ENCODE measurements around the gene SLFN5.
"Not testable (repeated sequence)": the region's sequence is repeated elsewhere in the genome, so short reads cannot be mapped to it uniquely, and the experiment has no call there.

SLFN5 gene

GRCh38 chr17:35294756-35295155, 51.9 kb downstream of the SLFN5 start:
- no peak for DNase-seq

DNA sequence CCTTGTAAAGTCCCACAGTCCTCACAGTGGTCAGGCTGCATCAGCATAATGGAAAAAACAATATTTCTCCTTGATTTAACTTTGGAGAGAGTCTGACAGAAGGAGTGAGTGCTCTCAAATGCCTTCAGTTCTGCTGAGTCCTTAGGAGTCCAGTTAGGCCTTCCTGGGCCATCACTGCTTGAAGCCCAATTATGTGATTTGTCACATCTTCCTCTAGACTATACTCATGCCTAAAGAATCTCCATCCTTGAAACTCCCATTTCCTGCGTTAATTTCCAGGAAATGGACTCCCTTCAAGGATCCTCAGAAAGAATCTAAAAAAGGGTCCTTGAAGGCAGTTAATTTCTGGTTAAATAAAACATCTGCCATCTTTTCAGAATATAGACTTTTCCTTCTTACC, 52.8 kb downstream of the SLFN5 start:
- no peak for DNase-seq

GRCh38 chr17:35297666-35298065, 54.8 kb downstream of the SLFN5 start:
- DNase-seq = no peak

DNA sequence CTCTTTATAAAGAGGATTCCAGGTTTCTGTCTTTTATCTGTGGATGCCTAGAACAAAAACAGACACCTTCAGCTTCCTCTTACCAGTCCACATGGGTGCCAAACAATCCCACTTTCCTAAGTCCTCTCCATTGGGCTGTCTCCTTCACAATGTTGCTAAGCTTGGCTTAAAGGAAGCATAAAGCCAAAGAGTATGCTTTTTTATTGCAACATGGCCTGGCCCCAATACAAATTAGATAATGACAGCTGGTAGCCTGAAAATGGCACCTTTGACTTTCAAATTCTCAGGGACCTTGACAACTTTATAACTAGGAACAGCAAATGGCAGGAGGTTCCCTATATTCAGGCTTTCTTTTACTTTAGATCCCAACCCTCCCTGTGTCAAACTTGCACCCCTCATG, 55.8 kb downstream of the SLFN5 start:
- DNase-seq = no peak

GRCh38 chr17:35299135-35299534, 56.3 kb downstream of the SLFN5 start:
- no peak for DNase-seq

DNA sequence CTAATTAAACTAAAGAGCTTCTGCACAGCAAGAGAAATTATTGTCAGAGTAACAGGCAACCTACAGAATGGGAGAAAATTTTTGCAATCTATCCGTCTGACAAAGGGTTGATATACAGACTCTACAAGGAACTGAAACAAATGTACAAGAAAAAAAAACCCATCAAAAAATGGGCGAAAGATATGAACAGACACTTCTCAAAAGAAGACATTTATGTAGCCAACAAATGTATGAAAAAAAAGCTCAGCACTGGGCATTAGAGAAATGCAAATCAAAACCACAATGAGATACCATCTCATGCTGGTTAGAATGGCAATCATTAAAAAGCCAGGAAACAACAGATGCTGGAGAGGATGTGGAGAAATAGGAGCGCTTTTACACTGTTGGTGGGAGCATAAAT, 66.5 kb downstream of the SLFN5 start:
- DNase-seq = not testable (repeated sequence)

GRCh38 chr17:35312346-35312745, 69.5 kb downstream of the SLFN5 start:
- no peak for DNase-seq

- peak; percentile 92 for DNase-seq
Measured at GRCh38 chr17:35312790-35313711, 70.2 kb downstream of the SLFN5 start.

DNA sequence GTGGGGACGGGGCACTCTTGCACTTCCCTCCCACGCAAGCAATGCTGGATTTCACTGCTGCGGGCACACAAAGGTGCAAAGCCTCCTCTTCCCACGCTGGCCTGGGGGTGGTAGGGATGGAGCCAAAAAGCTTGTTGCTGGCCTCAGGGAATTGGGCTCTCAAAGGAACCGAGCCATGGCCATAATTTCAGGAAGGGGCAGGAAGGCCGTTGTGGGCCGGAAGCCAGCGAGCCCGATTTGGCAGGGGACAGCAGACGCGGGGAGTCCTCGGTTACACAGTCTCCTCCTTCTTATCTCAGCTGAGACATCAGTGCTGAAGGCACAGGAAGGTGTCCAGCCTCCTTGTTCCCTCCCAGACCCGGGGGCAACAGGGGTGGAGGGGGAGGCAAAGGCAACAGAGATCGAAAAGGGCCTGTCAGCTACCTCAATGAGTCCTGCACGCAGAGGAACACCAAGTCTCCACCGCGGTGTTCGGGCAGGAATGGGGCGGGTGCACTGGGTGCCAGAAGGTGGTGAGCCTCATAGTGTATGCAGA, 71.1 kb downstream of the SLFN5 start:
- DNase-seq = no peak

GRCh38 chr17:35314415-35315216, 71.7 kb downstream of the SLFN5 start:
- DNase-seq = no peak

GRCh38 chr17:35315283-35315682, 72.4 kb downstream of the SLFN5 start:
- no peak for DNase-seq

GRCh38 chr17:35315971-35316370, 73.1 kb downstream of the SLFN5 start:
- no peak for DNase-seq

- no peak for DNase-seq
Measured at GRCh38 chr17:35322749-35323148, 79.9 kb downstream of the SLFN5 start.
